GM19043 (cell line): ENCODE results near the gene CDC7.
A peak's percentile ranks its signal among the peaks of the same experiment; 100 is the strongest.

Experiments used
- ATAC-seq: cut with Tn5 transposase; IDR thresholded peaks from one replicate; pipeline ENCODE4 v1.9.1; 2021; ENCODE audit warnings: low read depth; ENCODE audit not compliant: unreplicated experiment

Gene CDC7

GRCh38 chr1:91569411-91570119 lies 68.9 kb downstream of the CDC7 start:
- no peak for ATAC-seq

GRCh38 chr1:91570120-91570448 lies 69.4 kb downstream of the CDC7 start:
- ATAC-seq: no peak

- peak; percentile 87 for ATAC-seq
These were observed 71.4 kb downstream of the CDC7 start for GRCh38 chr1:91572044-91572443.
